Activated CD8-positive, alpha-beta T cell treated with anti-CD3 and anti-CD28 coated beads for 36 hours (primary cell): ENCODE results near the gene CD99L2. TPM values are rescaled to one million over a fixed set of nuclear protein-coding genes. Genes with fewer than 3 reads are reported as not detected.

Experiments
- ATAC-seq: fragments of 200-7000 bp; cut with Tn5 transposase; one replicate; pipeline ENCODE4 v1.10.0; 2021; ENCODE audit warnings: mild to moderate bottlenecking, moderate library complexity
- CTCF ChIA-PET: fragments of 350-600 bp; sonication (Branson Sonifier 250); formaldehyde crosslinking; loops from one replicate; lab custom pipeline; 2021; ENCODE audit warnings: antibody characterized with exemption; lab: Charles Lee
- POLR2A ChIA-PET: fragments of 350-600 bp; sonication (Branson Sonifier 250); formaldehyde crosslinking; loops from one replicate; lab custom pipeline; 2021; ENCODE audit warnings: antibody characterized with exemption; lab: Charles Lee
- DNase-seq: peaks from one replicate; pipeline ENCODE4 v3.0.0-alpha.2; 2020
- H3K27ac Mint-ChIP-seq: one replicate; pipeline ENCODE4 v1.8.0; 2021; ENCODE audit warnings: mild to moderate bottlenecking, mixed read lengths
- H3K27me3 Mint-ChIP-seq: one replicate; pipeline ENCODE4 v1.8.0; 2021; ENCODE audit warnings: mixed read lengths
- H3K36me3 Mint-ChIP-seq: one replicate; pipeline ENCODE4 v1.8.0; 2021; ENCODE audit warnings: low read depth, mixed read lengths
- H3K4me1 Mint-ChIP-seq: one replicate; pipeline ENCODE4 v1.8.0; 2021; ENCODE audit warnings: low read depth, mixed read lengths
- H3K4me3 Mint-ChIP-seq: one replicate; pipeline ENCODE4 v1.8.0; 2021; ENCODE audit warnings: mild to moderate bottlenecking, moderate library complexity, mixed read lengths
- H3K9me3 Mint-ChIP-seq: one replicate; pipeline ENCODE4 v1.8.0; 2021; ENCODE audit warnings: mixed read lengths
- intact Hi-C: fragments of 100-400 bp; cut with micrococcal nuclease; formaldehyde crosslinking; loops from one replicate; pipeline ENCODE4 v1.10.0; 2022
- total RNA-seq, 2 experiments: library from RNA; stranded (reverse); gene quantifications; one replicate each; pipeline ENCODE4 v1.2.3, GENCODE V29; 2021
- TF ChIP-seq, protein P1 (sequence below): fragments of 200-600 bp; IDR thresholded peaks from one replicate; pipeline ENCODE4 v1.8.0; 2022; ENCODE audit warnings: antibody characterized with exemption, mild to moderate bottlenecking

CD99L2 gene
- total RNA-seq, 2 experiments from 2014 or later: 11.9 to 12.6 TPM

DNA sequence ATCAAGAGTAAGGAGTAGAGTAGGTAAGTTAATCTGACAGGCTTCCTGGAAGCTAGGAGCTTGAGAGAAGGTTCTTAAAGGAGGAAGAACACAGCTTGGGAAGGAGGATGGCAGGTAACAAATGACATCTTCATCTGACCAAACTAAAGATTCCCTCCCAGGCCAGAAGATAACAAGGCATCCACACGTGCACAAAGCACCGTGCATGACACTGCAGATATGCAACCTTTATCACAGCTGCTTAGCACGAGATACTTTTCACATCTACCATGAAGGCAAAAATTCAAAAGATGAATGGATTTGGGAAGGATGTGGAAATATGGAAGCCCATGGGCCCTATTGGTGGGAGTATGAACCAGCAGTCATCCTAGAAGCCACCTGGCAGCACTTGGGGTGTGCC is 34.3 kb downstream of the CD99L2 start:
- no peak overlapping the region for H3K27ac Mint-ChIP-seq
- ChIA-PET POLR2A (no interaction called here), CTCF (no interaction called here)
- H3K36me3 Mint-ChIP-seq: peaks cover 10% of the 10 kb centered on the region
- intact Hi-C loops: no loop called here
- TF ChIP-seq, protein P1, sequence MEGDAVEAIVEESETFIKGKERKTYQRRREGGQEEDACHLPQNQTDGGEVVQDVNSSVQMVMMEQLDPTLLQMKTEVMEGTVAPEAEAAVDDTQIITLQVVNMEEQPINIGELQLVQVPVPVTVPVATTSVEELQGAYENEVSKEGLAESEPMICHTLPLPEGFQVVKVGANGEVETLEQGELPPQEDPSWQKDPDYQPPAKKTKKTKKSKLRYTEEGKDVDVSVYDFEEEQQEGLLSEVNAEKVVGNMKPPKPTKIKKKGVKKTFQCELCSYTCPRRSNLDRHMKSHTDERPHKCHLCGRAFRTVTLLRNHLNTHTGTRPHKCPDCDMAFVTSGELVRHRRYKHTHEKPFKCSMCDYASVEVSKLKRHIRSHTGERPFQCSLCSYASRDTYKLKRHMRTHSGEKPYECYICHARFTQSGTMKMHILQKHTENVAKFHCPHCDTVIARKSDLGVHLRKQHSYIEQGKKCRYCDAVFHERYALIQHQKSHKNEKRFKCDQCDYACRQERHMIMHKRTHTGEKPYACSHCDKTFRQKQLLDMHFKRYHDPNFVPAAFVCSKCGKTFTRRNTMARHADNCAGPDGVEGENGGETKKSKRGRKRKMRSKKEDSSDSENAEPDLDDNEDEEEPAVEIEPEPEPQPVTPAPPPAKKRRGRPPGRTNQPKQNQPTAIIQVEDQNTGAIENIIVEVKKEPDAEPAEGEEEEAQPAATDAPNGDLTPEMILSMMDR: no peak
- ATAC-seq (no peak), DNase-seq (no peak)
- no peak overlapping the region for H3K4me3 Mint-ChIP-seq
- H3K9me3 Mint-ChIP-seq: no peaks in the 10 kb centered on the region
- no peaks in the 10 kb centered on the region for H3K27me3 Mint-ChIP-seq
- H3K4me1 Mint-ChIP-seq: peaks cover 7% of the 10 kb centered on the region

DNA sequence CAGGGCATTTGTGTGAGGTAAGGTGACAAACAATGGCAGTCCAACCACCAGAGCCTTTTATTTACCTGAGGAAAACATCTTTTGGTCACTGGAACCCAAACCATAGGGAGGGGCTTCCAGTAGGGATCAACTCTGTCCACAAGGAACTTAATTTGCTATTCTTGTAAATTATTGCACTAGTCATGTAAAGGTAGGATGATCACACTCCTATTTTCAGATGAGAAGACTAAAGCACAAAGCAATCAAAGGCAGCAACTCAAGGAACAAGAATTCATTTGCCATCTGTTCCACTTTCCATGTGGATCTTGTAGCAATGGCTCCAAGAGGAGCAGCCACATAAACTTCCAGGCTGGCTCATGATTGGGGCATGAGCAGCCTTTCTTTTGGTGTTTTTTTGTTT is 35.3 kb downstream of the CD99L2 start:
- peaks cover 9% of the 10 kb centered on the region for H3K36me3 Mint-ChIP-seq
- no peak overlapping the region for H3K27ac Mint-ChIP-seq
- peaks cover 6% of the 10 kb centered on the region for H3K9me3 Mint-ChIP-seq
- no peaks in the 10 kb centered on the region for H3K27me3 Mint-ChIP-seq
- no peak for ATAC-seq
- intact Hi-C loops: no loop called here
- no peaks in the 10 kb centered on the region for H3K4me1 Mint-ChIP-seq
- CTCF ChIA-PET: no interaction called here
- TF ChIP-seq, protein P1: no peak
- DNase-seq: no peak
- POLR2A ChIA-PET: no interaction called here
- H3K4me3 Mint-ChIP-seq: no peak overlapping the region

DNA sequence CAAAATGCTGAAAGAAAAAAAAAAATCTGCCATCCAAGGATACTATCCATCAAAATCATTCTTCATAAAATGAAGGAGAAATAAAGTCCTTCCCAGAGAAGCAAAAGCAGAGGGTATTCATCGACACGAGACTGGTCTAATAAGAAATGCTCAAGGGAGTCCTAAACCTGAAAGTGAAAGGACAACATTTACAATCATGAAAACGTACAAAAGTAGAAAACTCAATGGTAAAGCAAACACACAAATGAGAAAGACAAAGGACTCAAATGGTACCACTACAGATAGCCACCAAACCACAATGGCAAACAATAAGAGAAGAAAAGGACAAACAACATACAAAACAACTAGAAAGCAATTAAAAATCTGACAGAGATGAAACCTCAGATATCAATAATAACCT is 41.0 kb downstream of the CD99L2 start:
- Mint-ChIP-seq H3K27me3 (no peaks in the 10 kb centered on the region), H3K27ac (no peak overlapping the region), H3K4me3 (no peak overlapping the region), H3K36me3 (peaks cover 26% of the 10 kb centered on the region), H3K9me3 (peaks cover 14% of the 10 kb centered on the region), H3K4me1 (no peaks in the 10 kb centered on the region)
- intact Hi-C loops: no loop called here
- POLR2A ChIA-PET: no interaction called here
- CTCF ChIA-PET: no interaction called here
- DNase-seq (no peak), ATAC-seq (no peak)
- TF ChIP-seq, protein P1: no peak

DNA sequence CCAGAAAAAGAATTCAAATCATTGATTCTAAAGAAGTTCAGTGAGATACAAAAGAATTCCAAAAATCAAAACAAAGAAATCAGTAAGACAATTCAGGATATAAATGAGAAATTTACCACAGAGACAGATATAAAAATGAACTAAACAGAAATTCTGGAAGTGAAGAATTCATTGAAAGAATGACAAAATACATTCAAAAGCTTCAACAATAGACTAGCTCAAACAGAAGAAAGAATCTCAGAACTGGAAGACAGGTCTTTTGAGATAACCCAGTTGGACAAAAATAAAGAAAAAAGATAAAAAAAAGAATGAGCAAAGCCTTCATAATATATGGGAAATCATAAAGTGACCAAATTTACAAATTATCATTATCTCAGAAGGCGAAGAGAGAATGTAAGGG is 41.7 kb downstream of the CD99L2 start:
- Mint-ChIP-seq H3K4me3 (no peak overlapping the region), H3K36me3 (peaks cover 29% of the 10 kb centered on the region), H3K27me3 (no peaks in the 10 kb centered on the region), H3K4me1 (no peaks in the 10 kb centered on the region), H3K27ac (no peak overlapping the region), H3K9me3 (peaks cover 14% of the 10 kb centered on the region)
- ATAC-seq (no peak), DNase-seq (no peak)
- TF ChIP-seq, protein P1: no peak
- ChIA-PET CTCF (no interaction called here), POLR2A (no interaction called here)
- intact Hi-C loops: no loop called here

DNA sequence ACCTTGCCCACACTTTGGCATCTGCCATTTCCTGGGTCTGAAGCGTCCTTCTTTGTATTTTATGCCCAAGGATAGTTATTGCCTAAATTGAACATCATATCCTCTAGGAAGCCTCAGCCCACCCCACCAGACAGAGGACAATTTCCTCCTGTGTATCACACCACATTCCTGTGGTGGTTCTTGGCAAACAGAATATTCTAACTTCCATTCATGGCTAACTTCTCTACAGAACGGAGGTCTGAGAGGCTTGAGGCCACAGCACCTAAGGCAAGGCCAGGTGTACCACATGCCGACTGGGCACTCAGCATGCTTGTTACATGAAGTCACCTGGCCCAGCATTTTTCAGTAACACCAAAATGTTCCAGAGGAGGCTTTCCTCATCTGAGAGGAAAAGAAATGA is 42.4 kb downstream of the CD99L2 start:
- Mint-ChIP-seq H3K4me3 (no peak overlapping the region), H3K9me3 (peaks cover 14% of the 10 kb centered on the region), H3K27ac (no peak overlapping the region), H3K36me3 (peaks cover 28% of the 10 kb centered on the region), H3K4me1 (no peaks in the 10 kb centered on the region), H3K27me3 (no peaks in the 10 kb centered on the region)
- ChIA-PET CTCF (no interaction called here), POLR2A (no interaction called here)
- no peak for DNase-seq
- ATAC-seq: no peak
- intact Hi-C loops: no loop called here
- TF ChIP-seq, protein P1: no peak
